Kidney glomerular epithelial cell (primary cell): ENCODE data around the gene DLX4.

Source experiments
- DNase-seq: peaks from one replicate; lab custom pipeline; 2025; lab: John Stamatoyannopoulos, UW

The DLX4 gene

DNA sequence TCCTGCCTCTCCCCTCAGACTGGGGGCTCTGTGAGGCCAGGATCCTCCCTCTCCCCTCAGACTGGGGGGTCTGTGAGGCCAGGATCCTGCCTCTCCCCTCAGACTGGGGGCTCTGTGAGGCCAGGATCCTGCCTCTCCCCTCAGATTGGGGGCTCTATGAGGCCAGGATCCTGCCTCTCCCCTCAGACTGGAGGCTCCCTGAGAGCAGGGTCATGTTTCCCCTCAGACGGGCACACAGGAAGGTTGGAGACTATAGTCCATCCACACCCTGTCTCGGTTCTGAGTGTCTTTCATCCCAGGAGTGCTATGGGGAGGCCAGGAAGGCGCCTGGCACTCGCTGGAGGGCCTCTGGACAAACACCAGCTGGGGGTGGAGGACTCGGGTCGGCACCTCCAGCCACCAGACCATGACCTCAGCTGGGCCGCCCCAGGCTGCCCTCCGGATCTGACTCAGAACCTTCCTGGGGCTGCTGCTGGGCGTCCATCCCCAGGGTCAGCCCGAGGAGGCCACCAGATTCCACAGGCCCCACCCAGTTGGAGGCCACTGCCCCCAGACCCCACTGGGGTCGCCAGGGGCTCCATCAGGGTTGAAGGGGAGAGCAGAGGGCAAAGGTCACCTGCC lies 21.9 kb upstream of the DLX4 start:
- DNase-seq, result no peak

DNA sequence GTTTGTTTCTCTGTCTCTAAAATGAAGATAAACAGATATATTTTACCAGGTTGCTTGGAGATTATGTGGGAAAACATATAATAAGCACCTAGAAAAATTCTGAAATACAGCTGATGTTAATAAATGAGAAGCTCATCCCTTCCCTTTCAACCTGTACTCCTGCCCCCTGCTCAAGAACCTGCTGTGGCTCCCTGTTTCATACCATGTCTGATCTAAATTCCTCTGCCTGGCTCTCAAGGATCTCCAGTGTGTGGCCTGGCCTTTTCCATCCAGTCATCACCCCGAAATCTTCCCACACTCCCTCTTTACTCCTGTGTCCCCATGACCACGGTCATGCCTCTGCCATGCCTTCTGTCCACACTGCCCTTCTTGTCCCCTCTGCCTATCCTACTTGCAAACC lies 19.4 kb upstream of the DLX4 start:
- DNase-seq, result no peak

DNA sequence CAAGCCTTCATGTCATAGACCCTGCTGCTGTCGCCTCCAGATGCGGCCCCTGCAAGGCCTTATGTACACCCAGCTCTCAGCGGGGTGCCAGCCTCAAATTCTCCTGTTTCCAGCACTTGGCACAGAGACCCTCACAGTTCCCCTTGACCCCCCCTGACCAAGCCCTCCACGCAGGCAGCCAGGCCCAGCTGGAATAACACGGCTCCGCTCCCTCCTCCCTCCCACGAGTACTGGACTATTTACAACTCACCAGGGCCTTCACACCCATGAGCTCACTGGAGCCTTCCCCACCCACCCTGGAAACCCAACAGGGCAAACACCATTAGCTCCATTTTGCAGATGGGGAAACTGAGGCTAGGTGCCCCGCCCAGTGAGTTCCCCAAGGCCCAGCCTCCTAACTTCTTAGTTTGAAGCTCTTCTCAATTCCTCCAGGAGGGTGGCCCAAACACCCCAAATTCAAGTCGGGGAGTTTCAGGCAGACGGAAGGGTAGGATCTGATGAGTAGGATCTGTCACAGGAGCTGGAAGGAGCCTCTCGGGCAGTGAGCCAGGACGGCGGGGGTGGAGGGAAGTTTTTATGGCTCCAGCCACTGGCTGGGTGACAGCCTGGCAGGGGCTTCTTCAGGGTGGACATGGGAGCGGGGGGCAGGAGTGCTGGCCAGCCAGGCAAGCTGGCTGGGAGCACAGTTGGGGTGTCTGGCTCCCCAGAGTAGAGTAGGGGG lies 17.5 kb upstream of the DLX4 start:
- no peak for DNase-seq

DNA sequence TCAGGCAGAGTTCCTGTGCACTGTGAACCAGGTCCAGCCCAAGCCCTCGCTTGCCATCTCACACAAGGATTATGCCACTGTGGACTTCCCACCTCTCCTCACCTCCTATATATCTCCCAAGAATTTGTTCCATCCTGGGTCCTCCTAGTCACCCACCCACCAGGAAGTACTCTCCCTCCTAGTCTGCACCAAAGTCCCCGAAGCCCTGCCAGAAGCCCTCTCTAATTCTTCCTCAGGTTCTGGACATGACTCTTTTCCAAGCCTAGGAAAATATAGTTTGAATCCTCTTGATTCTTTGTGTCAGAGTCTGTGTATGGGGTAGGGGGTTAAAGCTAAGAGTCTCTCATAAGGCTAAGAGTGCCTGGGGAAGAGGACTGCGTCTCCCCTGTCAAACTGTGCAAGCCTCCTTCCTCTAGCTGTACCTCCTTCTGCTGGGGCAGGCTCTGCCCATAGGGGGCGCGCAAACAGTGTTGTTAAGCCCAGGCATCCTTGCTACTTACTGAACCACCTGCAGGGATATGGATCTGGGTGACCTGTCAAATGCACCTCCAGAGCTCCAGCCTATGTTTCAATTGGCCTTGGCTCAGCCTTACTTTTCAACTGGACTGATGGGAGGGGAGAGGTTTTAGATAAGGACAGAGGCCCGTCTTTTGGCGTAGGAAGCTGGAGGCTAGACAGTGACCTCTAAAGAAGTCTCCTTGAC lies 16.6 kb upstream of the DLX4 start:
- peak; percentile 21 for DNase-seq

DNA sequence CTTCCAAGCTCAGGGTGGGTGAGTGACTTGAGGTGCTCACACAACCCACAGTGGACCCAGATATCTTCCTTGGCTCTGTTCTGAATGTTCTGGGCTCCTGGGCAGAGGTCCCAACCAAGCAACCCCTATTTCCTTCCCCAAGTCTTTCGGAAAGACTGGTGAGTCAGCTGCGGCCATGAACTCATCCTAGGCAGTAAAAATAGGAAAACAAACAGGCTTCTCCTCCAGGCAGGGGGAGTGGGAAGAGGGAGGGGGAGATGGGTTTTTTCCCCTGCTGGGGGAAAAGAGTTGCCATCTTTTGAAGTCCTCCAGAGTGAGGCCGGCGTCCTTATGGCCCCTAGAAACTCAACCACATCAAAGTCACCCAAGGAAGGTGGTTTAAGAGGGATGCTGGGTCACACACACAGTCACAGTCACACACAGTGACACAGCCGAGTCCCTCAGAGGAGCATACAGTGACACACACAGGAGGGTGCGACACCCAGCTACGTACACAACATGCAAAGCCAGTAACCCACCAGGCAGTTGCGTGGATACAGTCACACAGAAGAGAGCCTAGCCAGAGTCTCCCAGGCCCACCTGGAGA lies 16.0 kb upstream of the DLX4 start:
- no peak for DNase-seq

DNA sequence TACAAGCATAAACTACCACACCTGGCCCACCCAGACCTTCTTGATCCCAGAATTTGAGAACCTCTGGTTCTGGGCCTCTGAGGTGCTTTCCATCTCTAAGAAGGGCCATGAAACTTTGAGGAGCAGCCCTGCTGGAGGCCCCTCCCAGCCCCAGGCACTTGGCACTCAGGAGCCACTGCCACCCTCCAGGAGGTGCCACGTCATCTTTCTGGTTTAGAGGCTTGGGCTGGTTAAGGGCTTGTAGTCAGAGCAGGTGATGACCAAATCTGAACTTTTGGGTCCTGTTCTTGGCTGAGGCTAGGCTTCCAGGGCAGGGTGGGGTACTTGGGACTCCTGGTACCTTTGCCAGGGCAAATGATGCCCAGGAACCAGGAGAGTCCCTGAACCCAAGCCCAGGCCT lies 13.8 kb upstream of the DLX4 start:
- DNase-seq, result no peak

DNA sequence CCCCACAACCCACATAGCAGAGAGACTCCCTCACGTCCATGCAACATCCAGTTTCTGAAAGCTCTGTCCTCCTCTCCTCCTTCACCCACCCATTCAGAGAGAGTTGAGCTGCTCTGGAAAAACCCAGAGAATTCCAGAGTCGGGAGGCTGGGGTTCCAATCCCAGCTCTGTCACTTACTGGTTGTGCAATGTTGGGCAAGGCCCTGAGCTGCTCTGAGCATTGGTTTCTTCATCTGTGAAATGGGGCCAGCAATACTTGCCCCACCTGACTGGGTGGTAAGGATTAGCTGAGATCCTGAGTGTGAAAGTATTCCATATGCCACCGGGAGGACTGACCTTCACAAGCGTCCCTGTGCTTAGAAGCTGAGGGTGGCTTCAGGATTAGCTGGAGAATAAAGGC lies 12.2 kb upstream of the DLX4 start:
- no peak for DNase-seq

DNA sequence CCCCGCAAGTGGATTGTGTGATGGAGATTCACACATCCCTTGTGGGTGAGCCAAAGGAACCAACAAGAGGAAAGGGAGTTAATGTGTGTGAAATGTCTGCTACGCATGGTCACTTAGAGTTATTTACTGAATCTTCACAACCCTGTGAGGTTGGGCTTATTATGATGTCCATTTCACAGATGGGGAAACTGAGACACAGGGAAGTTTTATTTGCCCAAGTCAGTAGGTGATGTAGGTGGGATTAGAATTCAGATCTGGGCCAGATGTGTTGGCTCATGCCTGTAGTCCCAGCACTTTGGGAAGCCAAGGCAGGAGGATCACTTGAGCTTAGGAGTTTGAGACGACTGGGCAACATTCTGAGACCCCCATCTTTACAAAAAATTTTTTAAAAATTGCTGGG lies 11.6 kb upstream of the DLX4 start:
- no peak for DNase-seq

DNA sequence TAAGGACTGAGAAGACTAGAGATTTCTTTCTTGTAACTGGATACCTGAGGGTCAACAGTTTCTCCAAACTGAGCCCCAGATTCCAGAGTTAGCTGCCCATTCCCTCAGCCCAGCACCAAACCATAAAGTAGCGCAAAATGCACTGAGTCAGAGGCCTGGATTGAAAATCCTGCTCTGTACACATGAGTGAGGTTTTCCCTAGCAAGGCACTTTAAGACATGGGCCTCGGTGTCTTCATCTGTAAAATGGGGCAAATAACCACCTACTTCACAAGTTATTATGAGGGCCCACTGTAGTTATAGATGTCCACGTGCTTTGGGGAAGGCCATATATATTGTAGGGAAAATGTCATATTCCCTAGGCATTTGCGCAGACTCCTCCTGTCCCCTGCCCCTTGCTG lies 10.3 kb upstream of the DLX4 start:
- DNase-seq, result no peak

DNA sequence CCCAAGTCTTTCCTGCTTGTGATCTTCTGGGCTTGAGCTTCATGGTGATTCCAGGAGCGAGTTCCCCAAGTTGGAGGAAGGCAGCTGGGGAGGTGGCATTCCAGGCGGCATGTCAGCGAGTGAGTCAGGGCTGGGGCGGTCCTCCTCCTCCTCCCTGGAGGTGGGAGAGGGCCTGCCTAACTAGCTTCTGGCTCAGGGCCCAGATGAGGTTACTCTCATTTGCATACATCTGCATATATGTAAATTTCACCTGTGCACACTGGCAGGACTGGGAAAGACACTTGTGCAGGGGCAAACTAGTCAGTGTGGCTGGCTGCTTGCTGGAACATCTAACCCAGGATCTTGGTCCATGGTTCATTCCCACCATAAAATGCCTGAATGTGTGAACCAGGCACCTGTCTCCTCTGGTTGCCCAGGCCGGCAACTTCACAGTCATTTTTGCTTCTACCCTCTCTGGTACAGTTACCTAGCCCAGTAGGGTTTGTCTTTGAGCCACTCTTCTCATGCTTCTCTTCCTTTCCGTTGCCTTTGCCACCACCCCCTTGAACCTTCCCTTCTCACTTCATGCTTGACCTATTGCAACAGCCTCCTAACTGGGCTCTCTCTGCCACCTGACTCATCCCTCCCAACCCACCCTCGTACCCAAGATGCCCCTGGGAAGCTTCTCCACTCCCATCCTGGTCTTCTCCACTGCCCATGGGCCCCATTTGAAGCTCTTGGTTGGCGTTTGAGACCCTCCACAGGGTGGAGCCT lies 9.6 kb upstream of the DLX4 start:
- peak; percentile 14 for DNase-seq

DNA sequence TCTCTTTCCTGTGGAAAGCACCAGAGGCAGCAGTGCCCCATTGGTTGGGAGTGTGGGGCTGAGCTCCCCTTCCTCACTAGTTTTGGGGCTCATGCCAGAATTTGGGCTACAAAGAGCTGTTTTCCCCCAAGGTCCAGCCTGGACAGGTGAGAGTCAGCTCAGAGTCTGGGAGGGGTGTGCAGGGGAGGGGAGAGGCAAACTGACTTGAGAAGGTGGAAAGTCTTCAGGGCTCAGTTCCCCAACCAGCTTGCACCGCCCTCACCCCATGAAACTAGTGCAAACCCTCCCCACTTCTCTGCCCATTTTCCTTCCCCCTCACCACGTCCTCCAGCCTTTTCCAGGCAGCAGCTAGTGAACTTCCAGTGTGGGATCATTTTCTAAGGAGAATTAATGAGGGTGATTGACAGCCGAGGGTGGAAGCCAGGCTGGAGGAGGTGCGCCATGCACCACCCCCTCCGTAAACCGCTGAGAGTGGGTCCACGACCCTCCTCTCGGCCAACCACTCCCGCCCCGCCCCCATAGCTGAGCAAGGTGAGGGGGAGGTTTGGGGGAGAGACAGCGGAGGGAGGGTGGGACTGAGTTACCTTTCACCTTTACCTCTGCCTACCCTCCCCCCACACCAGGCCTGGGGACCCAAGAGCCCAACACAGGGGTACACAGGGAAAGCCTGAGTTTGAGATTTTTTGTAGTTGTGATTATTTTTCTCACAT lies 6.2 kb upstream of the DLX4 start:
- no peak for DNase-seq

DNA sequence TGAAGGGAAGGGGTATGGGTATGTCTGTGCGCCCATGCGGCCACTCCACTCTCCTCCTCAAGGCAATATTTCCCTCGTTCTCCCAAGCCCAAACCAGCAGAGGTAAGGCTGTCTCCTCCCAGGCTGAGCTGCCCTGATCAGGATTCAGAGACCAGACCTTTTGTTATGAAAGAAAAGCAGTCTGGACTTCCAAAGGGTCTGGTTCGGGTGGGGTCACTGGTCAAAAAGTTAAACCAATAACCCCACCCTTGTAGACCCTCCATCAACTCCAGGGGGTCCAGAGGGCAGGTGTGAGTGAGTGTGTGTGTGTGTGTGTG lies 5.7 kb upstream of the DLX4 start:
- no peak for DNase-seq

DNA sequence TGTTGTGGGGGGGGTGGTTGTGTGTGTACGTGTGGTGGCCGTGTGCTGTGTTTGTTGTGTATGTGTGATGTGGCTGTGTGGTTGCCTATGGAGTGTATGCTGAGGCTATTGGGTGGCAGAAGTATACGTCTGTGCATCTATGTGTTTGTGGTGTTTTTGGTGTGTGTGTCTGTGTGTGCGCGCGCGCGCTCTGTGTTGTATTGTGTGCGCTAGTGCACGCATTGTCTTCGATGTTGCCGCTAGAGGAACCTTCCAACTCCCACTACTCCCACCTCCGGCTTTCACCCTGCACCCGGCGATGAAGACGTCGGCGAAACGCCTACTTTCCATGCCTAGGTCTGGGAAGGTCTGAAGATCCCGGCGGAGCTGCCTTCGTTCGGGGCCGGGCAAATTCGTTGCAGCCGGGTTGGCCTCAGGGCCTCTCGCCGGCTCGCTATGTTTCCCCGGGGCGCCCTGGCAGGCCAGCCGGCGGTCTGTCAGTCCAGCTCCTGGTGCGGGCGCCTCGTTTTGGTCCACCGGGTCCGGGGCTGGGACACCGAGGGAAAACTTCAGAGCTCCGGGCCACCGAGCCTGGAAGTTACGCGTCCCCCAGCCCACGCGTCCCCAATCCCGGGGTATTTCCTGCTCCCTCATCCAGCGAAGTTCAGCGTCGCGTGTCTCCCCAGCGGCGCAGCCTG lies 5.2 kb upstream of the DLX4 start:
- no peak for DNase-seq

DNA sequence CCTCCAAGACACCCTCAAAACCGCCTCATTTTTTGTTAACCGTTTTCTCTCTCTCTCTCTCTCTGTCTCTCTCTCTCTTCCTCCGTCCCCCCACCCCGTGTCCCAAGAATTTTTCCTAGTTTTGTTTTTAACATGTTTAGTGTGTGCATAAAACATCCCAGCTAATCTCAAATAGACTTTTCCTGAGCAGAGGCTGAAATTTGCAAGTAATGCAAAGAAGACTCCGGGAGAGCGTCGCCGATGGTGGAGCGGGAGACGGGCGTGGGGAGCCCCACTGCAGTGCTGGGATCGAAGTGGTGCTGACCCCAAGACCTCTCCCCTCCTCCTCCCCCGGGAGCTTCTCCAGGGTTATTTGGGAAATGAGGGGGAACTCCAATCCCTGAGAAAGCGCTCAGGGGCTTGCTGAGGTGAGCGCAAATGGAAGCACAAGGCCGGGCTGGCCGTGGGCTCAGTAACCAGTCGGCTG lies 4.7 kb upstream of the DLX4 start:
- no peak for DNase-seq

DNA sequence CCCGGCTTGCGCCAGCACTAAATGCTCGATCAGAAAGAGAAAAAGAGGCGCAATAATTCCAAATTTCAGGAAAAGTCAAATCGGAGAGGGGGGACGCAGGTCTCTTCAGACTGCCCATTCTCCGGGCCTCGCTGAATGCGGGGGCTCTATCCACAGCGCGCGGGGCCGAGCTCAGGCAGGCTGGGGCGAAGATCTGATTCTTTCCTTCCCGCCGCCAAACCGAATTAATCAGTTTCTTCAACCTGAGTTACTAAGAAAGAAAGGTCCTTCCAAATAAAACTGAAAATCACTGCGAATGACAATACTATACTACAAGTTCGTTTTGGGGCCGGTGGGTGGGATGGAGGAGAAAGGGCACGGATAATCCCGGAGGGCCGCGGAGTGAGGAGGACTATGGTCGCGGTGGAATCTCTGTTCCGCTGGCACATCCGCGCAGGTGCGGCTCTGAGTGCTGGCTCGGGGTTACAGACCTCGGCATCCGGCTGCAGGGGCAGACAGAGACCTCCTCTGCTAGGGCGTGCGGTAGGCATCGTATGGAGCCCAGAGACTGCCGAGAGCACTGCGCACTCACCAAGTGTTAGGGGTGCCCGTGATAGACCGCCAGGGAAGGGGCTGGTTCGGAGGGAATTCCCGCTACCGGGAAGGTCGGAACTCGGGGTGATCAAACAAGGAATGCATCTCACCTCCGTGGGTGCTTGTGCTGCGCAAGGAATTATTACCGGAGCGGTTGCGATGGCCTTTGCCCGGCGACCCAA lies 4.0 kb upstream of the DLX4 start:
- DNase-seq, result no peak

DNA sequence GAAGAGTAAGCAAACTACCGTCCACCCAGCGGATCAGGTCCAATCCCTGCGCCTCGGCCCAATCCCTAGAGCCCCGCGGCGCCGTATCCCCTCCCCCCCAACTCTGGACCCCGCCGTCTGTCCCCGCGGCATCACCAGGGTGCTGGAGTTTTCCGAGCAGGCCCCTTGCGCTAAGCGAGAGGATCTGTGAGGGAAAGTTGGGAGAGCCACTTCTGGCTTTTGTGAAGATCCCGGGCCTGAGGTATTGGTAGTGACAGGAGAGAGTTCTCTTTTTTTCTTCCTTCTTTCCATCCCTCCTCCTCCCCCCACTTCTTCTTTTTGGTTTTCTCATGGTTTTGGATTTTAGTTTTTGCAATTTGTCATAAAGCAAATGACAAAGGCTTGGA lies 3.5 kb upstream of the DLX4 start:
- DNase-seq, result no peak

DNA sequence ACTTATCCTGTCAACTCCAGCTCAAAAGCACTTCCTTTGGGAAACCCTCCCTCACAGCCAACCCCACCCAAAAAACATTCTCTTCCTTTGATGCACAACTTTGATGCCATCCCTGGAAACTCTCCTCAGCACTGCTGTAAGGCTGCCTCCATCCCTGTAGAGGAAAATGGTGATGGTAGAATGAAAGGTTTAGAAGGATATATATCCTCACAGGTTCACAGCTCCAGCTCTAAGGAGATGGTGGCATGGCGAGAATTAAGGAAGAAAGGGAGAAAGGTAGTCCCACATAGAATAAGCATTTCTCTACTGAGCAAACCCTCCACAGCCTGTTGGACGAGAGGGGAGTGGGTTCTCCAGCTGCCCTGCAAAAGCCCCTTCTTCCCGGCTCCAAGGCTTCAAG lies 2.2 kb upstream of the DLX4 start:
- DNase-seq, result no peak

DNA sequence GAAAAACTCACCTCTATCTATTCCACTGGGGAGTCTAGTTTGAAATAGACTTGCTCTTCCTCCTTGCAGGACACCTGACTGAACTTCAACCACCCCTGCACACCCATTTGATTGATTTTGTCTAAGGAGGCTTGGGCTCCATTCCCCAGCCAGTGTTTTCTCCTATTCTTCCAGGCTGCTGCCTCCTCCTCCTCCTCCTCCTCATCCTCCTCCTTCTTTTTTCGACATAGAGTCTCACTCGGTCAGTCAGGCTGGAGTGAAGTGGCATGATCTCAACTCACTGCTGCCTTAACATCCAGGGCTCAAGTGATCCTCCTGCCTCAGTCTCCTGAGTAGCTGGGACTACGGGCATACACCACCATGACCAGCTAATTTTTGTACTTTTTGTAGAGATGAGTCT lies 1.8 kb upstream of the DLX4 start:
- DNase-seq, result no peak

DNA sequence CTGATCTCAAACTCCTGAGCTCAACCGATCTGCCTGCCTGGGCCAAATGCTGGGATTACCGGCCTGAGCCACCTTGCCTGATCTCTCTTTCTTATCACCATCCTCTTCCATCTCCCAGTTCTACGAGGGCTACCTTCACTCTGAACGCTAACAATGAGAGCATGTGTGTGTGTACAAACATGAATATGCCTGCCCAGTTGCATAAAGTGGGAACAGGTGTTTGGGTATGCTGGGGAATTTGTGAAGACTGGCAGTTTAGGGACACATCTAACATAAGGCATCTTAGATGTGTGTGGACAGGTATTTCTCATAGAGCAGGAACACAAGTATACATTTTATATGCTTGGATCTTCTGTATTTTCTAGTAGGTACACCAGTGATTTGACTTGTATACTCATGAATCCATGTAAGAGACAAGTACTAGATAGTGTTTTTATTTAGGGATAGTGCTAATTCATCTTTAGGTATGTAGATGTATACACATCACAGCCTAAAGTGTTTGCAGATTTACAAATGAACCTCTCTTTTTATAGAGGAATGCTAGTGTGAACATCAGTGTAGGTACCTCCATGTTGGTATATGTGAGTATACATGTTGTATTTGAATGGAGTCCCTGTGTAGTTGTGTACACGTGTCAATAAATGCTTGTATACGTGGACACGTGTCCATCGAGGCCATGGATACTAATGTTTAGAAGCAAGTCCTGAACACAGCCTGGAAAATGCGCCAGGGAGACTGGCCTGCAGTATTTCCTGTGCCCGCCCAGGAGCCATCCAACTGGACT lies 1.2 kb upstream of the DLX4 start:
- DNase-seq, result no peak
